ENCODE results near the gene GLS.

The GLS gene

GRCh38 chr2:190888449-190888848 is 7.8 kb downstream of the GLS start:
- no peak overlapping the region for H3K27ac ChIP-seq

DNA sequence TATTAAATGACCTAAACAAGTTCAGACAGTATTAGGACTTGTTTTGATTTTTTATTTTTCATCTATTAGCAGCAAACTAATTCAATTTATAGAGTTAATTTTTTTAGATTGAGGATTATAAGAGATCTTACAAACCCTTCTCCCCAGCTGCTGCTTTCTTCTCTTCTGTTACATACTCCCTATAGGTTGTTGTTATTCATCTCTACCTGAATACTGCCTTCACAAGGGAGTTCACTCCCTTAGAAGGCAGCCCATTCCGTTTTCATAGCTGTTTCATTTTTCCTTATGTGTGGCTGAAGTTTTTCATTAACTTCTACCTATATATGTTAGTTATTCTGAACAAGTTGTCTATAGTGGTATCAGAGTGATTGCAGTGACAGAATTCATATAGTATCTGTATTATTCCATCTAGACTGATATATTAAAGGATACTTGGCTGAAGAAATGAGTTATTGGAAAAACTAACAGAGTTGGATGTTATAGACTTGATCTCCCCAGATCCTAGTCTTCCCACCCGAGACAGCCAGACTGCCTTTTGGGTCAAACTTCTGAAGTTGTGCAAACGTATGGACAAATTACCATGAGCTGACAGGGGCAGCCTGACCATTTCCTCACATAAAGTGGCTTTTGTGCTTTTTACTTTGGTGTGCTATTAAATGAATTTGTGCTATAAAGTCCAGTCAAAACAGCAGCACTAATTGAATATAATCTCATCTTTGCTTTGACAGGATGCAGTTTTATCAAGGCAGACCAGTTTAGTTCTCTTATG is 8.7 kb downstream of the GLS start:
- no peak overlapping the region for H3K27ac ChIP-seq
- TF ChIP-seq ZFX (IDR thresholded peaks at IDR 0.05; ENCODE audit: borderline replicate concordance): no peak
- TF ChIP-seq CTCF (IDR thresholded peaks at IDR 0.05): no peak

More at GRCh38 chr2:190888449-190888848, 7.8 kb downstream of the GLS start:
- no peak for TF ChIP-seq ZFX (IDR thresholded peaks at IDR 0.05; ENCODE audit: borderline replicate concordance)
- TF ChIP-seq CTCF (IDR thresholded peaks at IDR 0.05): no peak

DNA sequence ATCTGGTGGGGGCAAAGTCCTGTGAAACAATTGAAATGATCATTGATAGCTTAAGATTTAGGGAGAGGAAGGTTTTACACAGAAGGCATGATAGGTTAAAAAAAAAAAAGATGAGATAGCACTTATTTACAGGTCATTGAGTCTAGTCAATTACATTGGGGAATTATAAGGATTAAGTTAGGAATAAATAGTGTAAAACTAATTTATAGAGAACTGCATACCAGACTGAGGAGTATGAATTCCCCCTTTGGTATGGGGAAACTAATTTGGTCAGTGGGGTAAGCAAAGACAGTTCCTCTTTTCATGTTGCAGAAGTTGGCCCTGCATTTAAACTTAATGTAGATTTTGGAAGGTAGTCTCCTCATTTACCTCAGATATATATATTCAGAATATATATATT is 10.8 kb downstream of the GLS start:
- TF ChIP-seq CTCF (IDR thresholded peaks at IDR 0.05): no peak
- TF ChIP-seq ZFX (IDR thresholded peaks at IDR 0.05; ENCODE audit: borderline replicate concordance): no peak

GRCh38 chr2:190891889-190892288 is 11.3 kb downstream of the GLS start:
- TF ChIP-seq CTCF (IDR thresholded peaks at IDR 0.05): no peak
- no peak for TF ChIP-seq ZFX (IDR thresholded peaks at IDR 0.05; ENCODE audit: borderline replicate concordance)
- no peak overlapping the region for H3K27ac ChIP-seq

More for the DNA sequence above, 10.8 kb downstream of the GLS start:
- no peak overlapping the region for H3K27ac ChIP-seq

GRCh38 chr2:190893157-190893556 is 12.5 kb downstream of the GLS start:
- no peak overlapping the region for H3K27ac ChIP-seq
- TF ChIP-seq ZFX (IDR thresholded peaks at IDR 0.05; ENCODE audit: borderline replicate concordance) (no peak), CTCF (IDR thresholded peaks at IDR 0.05) (no peak)

DNA sequence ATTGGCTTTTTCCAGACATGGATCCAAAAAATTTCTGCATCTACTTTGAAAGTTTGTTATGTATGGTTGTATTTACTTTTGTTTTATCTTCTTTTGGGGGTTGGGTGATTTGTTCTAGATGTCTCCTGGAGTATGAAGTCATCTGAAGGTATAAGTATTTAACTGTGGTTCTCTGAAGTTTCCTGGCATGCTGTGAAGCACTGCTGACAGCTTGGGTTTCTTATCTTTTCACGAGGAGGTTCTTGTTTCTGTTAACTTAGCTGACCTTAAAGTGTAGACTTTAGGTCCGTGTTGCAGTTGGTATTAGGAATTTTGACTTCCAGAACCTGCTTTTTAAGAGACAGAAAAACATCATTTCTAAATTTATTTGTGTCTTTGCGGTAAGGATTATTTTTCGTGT is 15.9 kb downstream of the GLS start:
- TF ChIP-seq ZFX (IDR thresholded peaks at IDR 0.05; ENCODE audit: borderline replicate concordance): no peak
- TF ChIP-seq CTCF (IDR thresholded peaks at IDR 0.05): no peak
- no peak overlapping the region for H3K27ac ChIP-seq

DNA sequence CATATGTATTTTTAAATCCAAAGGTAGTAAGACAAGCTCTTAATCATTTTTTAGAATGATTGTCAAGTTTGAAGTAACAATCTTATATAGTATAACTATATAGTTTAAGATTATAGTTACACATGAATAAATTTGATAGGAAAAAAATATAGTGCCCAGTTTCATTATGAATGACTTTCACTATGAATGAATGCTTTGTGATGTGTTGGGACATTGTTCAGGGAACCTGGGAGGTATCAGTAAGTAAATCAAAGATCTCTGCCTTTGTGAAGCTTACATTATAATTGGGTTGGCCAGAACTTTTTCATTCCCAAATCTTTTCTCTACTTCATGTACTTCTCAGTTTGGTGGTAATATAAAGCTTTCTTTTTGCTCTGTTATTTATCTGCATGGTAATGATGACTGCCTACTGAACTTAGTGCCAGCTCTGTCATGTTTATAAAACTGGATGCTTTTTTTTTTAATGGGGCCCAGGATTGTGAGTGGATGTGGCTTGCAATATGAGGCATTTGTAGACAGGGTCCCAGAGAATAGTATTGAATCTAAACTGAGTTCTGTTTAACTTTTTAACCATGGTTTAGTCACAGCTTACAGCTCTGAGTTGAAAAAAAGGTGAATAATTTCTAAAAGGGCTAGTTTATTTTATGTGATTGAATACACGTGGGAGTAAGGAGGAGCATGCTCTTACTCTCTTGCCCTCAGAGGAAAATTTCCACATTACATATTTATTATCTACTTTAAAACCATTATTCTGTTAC is 23.3 kb downstream of the GLS start:
- TF ChIP-seq ZFX (IDR thresholded peaks at IDR 0.05; ENCODE audit: borderline replicate concordance): no peak
- no peak for TF ChIP-seq CTCF (IDR thresholded peaks at IDR 0.05)
- no peak overlapping the region for H3K27ac ChIP-seq

Measured in 22Rv1 (cell line).